ENCODE measurements around the gene FKBP10. TPM values are rescaled to one million over a fixed set of nuclear protein-coding genes. Genes with fewer than 3 reads are reported as not detected.

The FKBP10 gene
- total RNA-seq, 1 experiment from 2014 or later = 142 TPM

GRCh38 chr17:41869426-41869825 is 56.6 kb downstream of the FKBP10 start:
- POLR2A ChIA-PET = interaction anchor here (0.8 to 1.2 kb wide), 2 partner anchors 11 to 48 kb away, joined by 3 read pairs; no protein-coding TSS in a partner anchor
- H3K36me3 Mint-ChIP-seq (ENCODE audit: insufficient read depth, unreplicated experiment) = peaks cover 79% of the 10 kb centered on the region
- TF ChIP-seq CTCF (IDR thresholded peaks at IDR 0.05; ENCODE audit: unreplicated experiment) = no peak
- CTCF ChIA-PET = no interaction called here
- H3K27ac Mint-ChIP-seq (ENCODE audit: low read depth, unreplicated experiment) = no peak overlapping the region
- no peaks in the 10 kb centered on the region for H3K9me3 Mint-ChIP-seq (ENCODE audit: unreplicated experiment)
- intact Hi-C loops (cut with micrococcal nuclease) = no loop called here
- no peaks in the 10 kb centered on the region for H3K4me1 Mint-ChIP-seq (ENCODE audit: insufficient read depth, unreplicated experiment)
- no peaks in the 10 kb centered on the region for H3K27me3 Mint-ChIP-seq (ENCODE audit: insufficient read depth, unreplicated experiment)
- no TSS peak for BruUV-seq (replicated peaks)
- no peak overlapping the region for H3K4me3 Mint-ChIP-seq (ENCODE audit: unreplicated experiment)
- no peak for DNase-seq (ENCODE audit: unreplicated experiment)

- no peak for TF ChIP-seq CTCF (IDR thresholded peaks at IDR 0.05; ENCODE audit: unreplicated experiment)
- Mint-ChIP-seq H3K4me1 (ENCODE audit: insufficient read depth, unreplicated experiment) (no peaks in the 10 kb centered on the region), H3K27ac (ENCODE audit: low read depth, unreplicated experiment) (no peak overlapping the region), H3K36me3 (ENCODE audit: insufficient read depth, unreplicated experiment) (peaks cover 86% of the 10 kb centered on the region), H3K27me3 (ENCODE audit: insufficient read depth, unreplicated experiment) (no peaks in the 10 kb centered on the region), H3K9me3 (ENCODE audit: unreplicated experiment) (no peaks in the 10 kb centered on the region), H3K4me3 (ENCODE audit: unreplicated experiment) (no peak overlapping the region)
- ChIA-PET CTCF (no interaction called here), POLR2A (interaction anchor here (0.8 to 1.2 kb wide), 3 partner anchors 10 to 47 kb away, joined by 3 to 4 read pairs (median 3); no protein-coding TSS in a partner anchor)
- no peak for DNase-seq (ENCODE audit: unreplicated experiment)
- intact Hi-C loops (cut with micrococcal nuclease) = no loop called here
- BruUV-seq (replicated peaks) = no TSS peak
These were observed 57.3 kb downstream of the FKBP10 start for GRCh38 chr17:41870097-41870496.

- no peak for DNase-seq (ENCODE audit: unreplicated experiment)
- Mint-ChIP-seq H3K4me3 (ENCODE audit: unreplicated experiment) (no peak overlapping the region), H3K36me3 (ENCODE audit: insufficient read depth, unreplicated experiment) (peaks cover 90% of the 10 kb centered on the region), H3K9me3 (ENCODE audit: unreplicated experiment) (no peaks in the 10 kb centered on the region), H3K4me1 (ENCODE audit: insufficient read depth, unreplicated experiment) (no peaks in the 10 kb centered on the region), H3K27ac (ENCODE audit: low read depth, unreplicated experiment) (no peak overlapping the region), H3K27me3 (ENCODE audit: insufficient read depth, unreplicated experiment) (no peaks in the 10 kb centered on the region)
- ChIA-PET POLR2A (interaction anchor here (0.8 kb wide), 1 partner anchor 23 kb away, joined by 4 read pairs; no protein-coding TSS in a partner anchor), CTCF (no interaction called here)
- intact Hi-C loops (cut with micrococcal nuclease) = no loop called here
- TF ChIP-seq CTCF (IDR thresholded peaks at IDR 0.05; ENCODE audit: unreplicated experiment) = no peak
- BruUV-seq (replicated peaks) = no TSS peak
These were observed 57.8 kb downstream of the FKBP10 start for GRCh38 chr17:41870627-41871026.

- no peak overlapping the region for H3K27ac Mint-ChIP-seq (ENCODE audit: low read depth, unreplicated experiment)
- H3K4me1 Mint-ChIP-seq (ENCODE audit: insufficient read depth, unreplicated experiment) = no peaks in the 10 kb centered on the region
- H3K36me3 Mint-ChIP-seq (ENCODE audit: insufficient read depth, unreplicated experiment) = peaks cover 92% of the 10 kb centered on the region
- no peaks in the 10 kb centered on the region for H3K9me3 Mint-ChIP-seq (ENCODE audit: unreplicated experiment)
- no TSS peak for BruUV-seq (replicated peaks)
- POLR2A ChIA-PET = interaction anchor here (0.7 kb wide), 1 partner anchor 95 kb away, joined by 5 read pairs; the partner anchor contains the start of gene CNP
- no peak for DNase-seq (ENCODE audit: unreplicated experiment)
- intact Hi-C loops (cut with micrococcal nuclease) = no loop called here
- H3K4me3 Mint-ChIP-seq (ENCODE audit: unreplicated experiment) = no peak overlapping the region
- CTCF ChIA-PET = interaction anchor here (0.5 to 0.6 kb wide), 2 partner anchors 16 to 63 kb away, joined by 3 read pairs; no protein-coding TSS in a partner anchor
- TF ChIP-seq CTCF (IDR thresholded peaks at IDR 0.05; ENCODE audit: unreplicated experiment) = no peak
- H3K27me3 Mint-ChIP-seq (ENCODE audit: insufficient read depth, unreplicated experiment) = no peaks in the 10 kb centered on the region
These were observed 59.0 kb downstream of the FKBP10 start for GRCh38 chr17:41871789-41872188.

Other genes with a start within 250 kb of the FKBP10 start
- gene KRT9, start 240.9 kb upstream of the FKBP10 start, total RNA-seq (2022) = 0.21 and 0.27 TPM in 2 replicates
- 696 and 1,755 TPM in 2 replicates for gene KRT14, start 226.1 kb upstream of the FKBP10 start, total RNA-seq (2022)
- gene KRT16, start 200.2 kb upstream of the FKBP10 start, total RNA-seq (2022) = 74.5 and 109 TPM in 2 replicates
- 1,990 and 4,105 TPM in 2 replicates for gene KRT17, start 188.4 kb upstream of the FKBP10 start, total RNA-seq (2022)
- gene EIF1, start 124.1 kb upstream of the FKBP10 start, total RNA-seq (2022) = 1,945 and 2,169 TPM in 2 replicates
- gene GAST, start 100.7 kb upstream of the FKBP10 start, total RNA-seq (2022) = not detected in 2 replicates
- 0.37 and 0.49 TPM in 2 replicates for gene HAP1, start 78.4 kb upstream of the FKBP10 start, total RNA-seq (2022)
- gene JUP, start 26.3 kb upstream of the FKBP10 start, total RNA-seq (2022) = 112 and 131 TPM in 2 replicates
- gene P3H4, start 1.1 kb upstream of the FKBP10 start, total RNA-seq (2022) = 36.4 and 41.5 TPM in 2 replicates
- 59.8 and 65.1 TPM in 2 replicates for gene NT5C3B, start 23.2 kb downstream of the FKBP10 start, total RNA-seq (2022)
- not detected in 2 replicates for gene KLHL10, start 24.8 kb downstream of the FKBP10 start, total RNA-seq (2022)
- gene KLHL11, start 52.4 kb downstream of the FKBP10 start, total RNA-seq (2022) = 19.1 and 22.3 TPM in 2 replicates
- 67.7 and 67.9 TPM in 2 replicates for gene ACLY, start 105.9 kb downstream of the FKBP10 start, total RNA-seq (2022)
- 0.96 and 1.3 TPM in 2 replicates for gene ODAD4, start 117.6 kb downstream of the FKBP10 start, total RNA-seq (2022)
- gene CNP, start 153.8 kb downstream of the FKBP10 start, total RNA-seq (2022) = 42.6 and 46.2 TPM in 2 replicates
- 112 and 130 TPM in 2 replicates for gene DNAJC7, start 204.4 kb downstream of the FKBP10 start, total RNA-seq (2022)
- 34.1 and 40.0 TPM in 2 replicates for gene NKIRAS2, start 207.1 kb downstream of the FKBP10 start, total RNA-seq (2022)
- gene C17orf113, start 237.6 kb downstream of the FKBP10 start, total RNA-seq (2022) = 0.72 and 0.81 TPM in 2 replicates

All from MCF 10A (cell line).